ENCODE results near the gene FAM222A. TPM values are rescaled to one million over a fixed set of nuclear protein-coding genes. Genes with fewer than 3 reads are reported as not detected.

FAM222A gene
- total RNA-seq, 3 donors from 2014 or later = 1.7 to 4.4 (median 3.5) TPM

GRCh38 chr12:109793826-109794501 is 80.3 kb downstream of the FAM222A start:
- no peak overlapping the region for H3K4me3 ChIP-seq
- no peaks in the 10 kb centered on the region for H3K4me1 ChIP-seq (ENCODE audit: low read depth)
- no peaks in the 10 kb centered on the region for H3K9me3 ChIP-seq
- TF ChIP-seq CTCF (IDR thresholded peaks at IDR 0.05) = no peak
- ATAC-seq (no peak), DNase-seq (no peak)
- no peaks in the 10 kb centered on the region for H3K36me3 ChIP-seq (ENCODE audit: low read depth)
- intact Hi-C loops (cut with DNase I, micrococcal nuclease) = no loop called here

- no peak overlapping the region for H3K4me3 ChIP-seq
- no peaks in the 10 kb centered on the region for H3K9me3 ChIP-seq
- DNase-seq (no peak), ATAC-seq (no peak)
- intact Hi-C loops (cut with DNase I, micrococcal nuclease) = no loop called here
- H3K36me3 ChIP-seq (ENCODE audit: low read depth) = no peaks in the 10 kb centered on the region
- no peaks in the 10 kb centered on the region for H3K4me1 ChIP-seq (ENCODE audit: low read depth)
- TF ChIP-seq CTCF (IDR thresholded peaks at IDR 0.05) = no peak
Observed at GRCh38 chr12:109795023-109795422, 81.4 kb downstream of the FAM222A start.

GRCh38 chr12:109796057-109796456 is 82.4 kb downstream of the FAM222A start:
- intact Hi-C loops (cut with DNase I, micrococcal nuclease) = no loop called here
- TF ChIP-seq CTCF (IDR thresholded peaks at IDR 0.05) = no peak
- no peak for DNase-seq
- no peaks in the 10 kb centered on the region for H3K4me1 ChIP-seq (ENCODE audit: low read depth)
- H3K9me3 ChIP-seq = no peaks in the 10 kb centered on the region
- H3K4me3 ChIP-seq = no peak overlapping the region
- no peaks in the 10 kb centered on the region for H3K36me3 ChIP-seq (ENCODE audit: low read depth)
- ATAC-seq = no peak

GRCh38 chr12:109797905-109798669 is 84.5 kb downstream of the FAM222A start:
- no peak for ATAC-seq
- intact Hi-C loops (cut with DNase I, micrococcal nuclease) = no loop called here
- Histone ChIP-seq H3K36me3 (ENCODE audit: low read depth) (no peaks in the 10 kb centered on the region), H3K9me3 (no peaks in the 10 kb centered on the region), H3K4me3 (no peak overlapping the region), H3K4me1 (ENCODE audit: low read depth) (no peaks in the 10 kb centered on the region)
- no peak for TF ChIP-seq CTCF (IDR thresholded peaks at IDR 0.05)
- no peak for DNase-seq

- Histone ChIP-seq H3K4me1 (ENCODE audit: low read depth) (no peaks in the 10 kb centered on the region), H3K36me3 (ENCODE audit: low read depth) (no peaks in the 10 kb centered on the region), H3K9me3 (no peaks in the 10 kb centered on the region), H3K4me3 (no peak overlapping the region)
- intact Hi-C loops (cut with DNase I, micrococcal nuclease) = no loop called here
- TF ChIP-seq CTCF (IDR thresholded peaks at IDR 0.05) = no peak
- ATAC-seq = no peak
- DNase-seq = no peak
Observed at GRCh38 chr12:109798691-109799090, 85.1 kb downstream of the FAM222A start.

Measured in mucosa of descending colon (tissue), 3 donors.